Neural cell (in vitro differentiated cells): ENCODE data around the gene DMWD. TPM values are rescaled to one million over a fixed set of nuclear protein-coding genes. Genes with fewer than 3 reads are reported as not detected.

Source experiments
- H2AFZ ChIP-seq: fragments of 200-600, 300-800 bp; sonication (generic), shearing (Covaris generic); 2 replicates; pipeline ENCODE4 v1.6.0; 2014; ENCODE audit warnings: low read depth, mild to moderate bottlenecking, antibody characterized with exemption, low read length, moderate library complexity
- H3F3A ChIP-seq: fragments of 200-600 bp; shearing (Covaris generic); 2 replicates; pipeline ENCODE4 v1.6.1; 2016; ENCODE audit warnings: mild to moderate bottlenecking, moderate library complexity, mixed read lengths, antibody characterized with exemption, low read length; ENCODE audit not compliant: insufficient read depth, poor library complexity, severe bottlenecking
- H3K27ac ChIP-seq: fragments of 200-600, 300-800 bp; sonication (generic), shearing (Covaris generic); 2 replicates; pipeline ENCODE4 v1.5.1; 2014; ENCODE audit warnings: mild to moderate bottlenecking, low read length, moderate library complexity
- H3K27me3 ChIP-seq: fragments of 300-800, 200-600 bp; sonication (generic), shearing (Covaris generic); 2 replicates; pipeline ENCODE4 v1.6.0; 2014; ENCODE audit warnings: mild to moderate bottlenecking, low read depth, low read length, moderate library complexity; ENCODE audit not compliant: insufficient read depth
- H3K36me3 ChIP-seq: fragments of 300-800, 200-600 bp; sonication (generic), shearing (Covaris generic); 2 replicates; pipeline ENCODE4 v1.5.1; 2014; ENCODE audit warnings: mild to moderate bottlenecking, antibody characterized with exemption, low read length, moderate library complexity; ENCODE audit not compliant: insufficient read depth
- H3K4me2 ChIP-seq: fragments of 300-800, 200-600 bp; sonication (generic), shearing (Covaris generic); 2 replicates; pipeline ENCODE4 v1.6.0; 2014; ENCODE audit warnings: mild to moderate bottlenecking, low read length
- H3K4me3 ChIP-seq: fragments of 300-800, 200-600 bp; sonication (generic), shearing (Covaris generic); 2 replicates; pipeline ENCODE4 v1.5.1; 2014; ENCODE audit warnings: mild to moderate bottlenecking, low read length, moderate library complexity
- H3K79me2 ChIP-seq: fragments of 200-600 bp; shearing (Covaris generic); replicated peaks from 2 replicates; pipeline ENCODE4 v1.6.0; 2014; ENCODE audit warnings: mild to moderate bottlenecking, low read length, moderate library complexity; ENCODE audit not compliant: insufficient read depth
- H3K9ac ChIP-seq: fragments of 300-800, 200-600 bp; sonication (generic), shearing (Covaris generic); 2 replicates; pipeline ENCODE4 v1.6.1; 2016; ENCODE audit warnings: mild to moderate bottlenecking, low read length, mixed read lengths
- H3K9me2 ChIP-seq: fragments of 200-600 bp; shearing (Covaris generic); 2 replicates; pipeline ENCODE4 v1.6.1; 2016; ENCODE audit warnings: mild to moderate bottlenecking, low read length, mixed read lengths; ENCODE audit not compliant: insufficient read depth
- H3K9me3 ChIP-seq: fragments of 200-600, 300-800 bp; sonication (generic), shearing (Covaris generic); 2 replicates; pipeline ENCODE4 v1.6.1; 2016; ENCODE audit warnings: mild to moderate bottlenecking, mixed run types, low read length, moderate library complexity, mixed read lengths
- H4K20me1 ChIP-seq: fragments of 200-600 bp; shearing (Covaris generic); 2 replicates; pipeline ENCODE4 v1.6.1; 2016; ENCODE audit warnings: mild to moderate bottlenecking, mixed run types; ENCODE audit not compliant: insufficient read depth
- EP300 ChIP-seq: fragments of 450-650 bp; conservative IDR thresholded peaks from 2 replicates; pipeline ENCODE4 v1.6.1; 2014; ENCODE audit warnings: antibody characterized with exemption, mild to moderate bottlenecking, moderate library complexity; ENCODE audit not compliant: poor library complexity, severe bottlenecking
- EZH2 ChIP-seq: fragments of 200-600, 300-800 bp; shearing (Covaris generic), sonication (generic); IDR thresholded peaks from 2 replicates; pipeline ENCODE4 v1.6.1; 2014; ENCODE audit warnings: antibody characterized with exemption, low read length, borderline replicate concordance, mild to moderate bottlenecking; ENCODE audit not compliant: insufficient read depth, poor library complexity, severe bottlenecking
- MXI1 ChIP-seq: fragments of 450-650 bp; conservative IDR thresholded peaks from 2 replicates; pipeline ENCODE4 v1.6.1; 2014; ENCODE audit warnings: antibody characterized with exemption, mild to moderate bottlenecking; ENCODE audit not compliant: poor library complexity, severe bottlenecking
- POLR2AphosphoS5 ChIP-seq: IDR thresholded peaks from 2 replicates; pipeline ENCODE4 v1.6.1; 2012
- RAD21 ChIP-seq: fragments of 450-650 bp; conservative IDR thresholded peaks from 2 replicates; pipeline ENCODE4 v1.6.1; 2014; ENCODE audit warnings: antibody characterized with exemption, mild to moderate bottlenecking, moderate library complexity
- REST ChIP-seq: IDR thresholded peaks from 2 replicates; pipeline ENCODE4 v1.6.1; 2012; ENCODE audit warnings: borderline replicate concordance
- SMC3 ChIP-seq: fragments of 450-650 bp; conservative IDR thresholded peaks from 2 replicates; pipeline ENCODE4 v1.6.1; 2014; ENCODE audit warnings: antibody characterized with exemption, mild to moderate bottlenecking, moderate library complexity; ENCODE audit not compliant: poor library complexity
- TAF1 ChIP-seq: IDR thresholded peaks from 2 replicates; pipeline ENCODE4 v1.6.1; 2012; ENCODE audit warnings: low read depth
- polyA plus RNA-seq: library from polyadenylated mRNA; depleted of rRNA; stranded (reverse); fragments of >200 nt; gene quantifications from 2 replicates; pipeline ENCODE4 v1.2.3, GENCODE V29; 2014
- TF ChIP-seq, protein P1 (sequence below): fragments of 450-650 bp; IDR thresholded peaks from 2 replicates; pipeline ENCODE4 v1.5.1; 2014; ENCODE audit warnings: antibody characterized with exemption, mild to moderate bottlenecking, moderate library complexity; ENCODE audit not compliant: poor library complexity, severe bottlenecking

Gene DMWD
- polyA plus RNA-seq, 1 donor from 2014 or later = 20.4 TPM

- Histone ChIP-seq H3K9me3 (no peaks in the 10 kb centered on the region), H3F3A (no peaks in the 10 kb centered on the region), H3K27me3 (no peaks in the 10 kb centered on the region), H3K9ac (no peak overlapping the region), H2AFZ (no peak overlapping the region), H3K4me2 (no peak overlapping the region), H3K79me2 (no peaks in the 10 kb centered on the region), H3K36me3 (no peaks in the 10 kb centered on the region), H3K9me2 (no peaks in the 10 kb centered on the region), H3K27ac (no peak overlapping the region), H4K20me1 (no peaks in the 10 kb centered on the region), H3K4me3 (no peak overlapping the region)
- TF ChIP-seq TAF1 (no peak), RAD21 (no peak), SMC3 (no peak), MXI1 (no peak), REST (no peak), POLR2AphosphoS5 (no peak), EZH2 (no peak), EP300 (no peak)
- TF ChIP-seq, protein P1, sequence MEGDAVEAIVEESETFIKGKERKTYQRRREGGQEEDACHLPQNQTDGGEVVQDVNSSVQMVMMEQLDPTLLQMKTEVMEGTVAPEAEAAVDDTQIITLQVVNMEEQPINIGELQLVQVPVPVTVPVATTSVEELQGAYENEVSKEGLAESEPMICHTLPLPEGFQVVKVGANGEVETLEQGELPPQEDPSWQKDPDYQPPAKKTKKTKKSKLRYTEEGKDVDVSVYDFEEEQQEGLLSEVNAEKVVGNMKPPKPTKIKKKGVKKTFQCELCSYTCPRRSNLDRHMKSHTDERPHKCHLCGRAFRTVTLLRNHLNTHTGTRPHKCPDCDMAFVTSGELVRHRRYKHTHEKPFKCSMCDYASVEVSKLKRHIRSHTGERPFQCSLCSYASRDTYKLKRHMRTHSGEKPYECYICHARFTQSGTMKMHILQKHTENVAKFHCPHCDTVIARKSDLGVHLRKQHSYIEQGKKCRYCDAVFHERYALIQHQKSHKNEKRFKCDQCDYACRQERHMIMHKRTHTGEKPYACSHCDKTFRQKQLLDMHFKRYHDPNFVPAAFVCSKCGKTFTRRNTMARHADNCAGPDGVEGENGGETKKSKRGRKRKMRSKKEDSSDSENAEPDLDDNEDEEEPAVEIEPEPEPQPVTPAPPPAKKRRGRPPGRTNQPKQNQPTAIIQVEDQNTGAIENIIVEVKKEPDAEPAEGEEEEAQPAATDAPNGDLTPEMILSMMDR = no peak
Observed at GRCh38 chr19:45739498-45740439, 52.9 kb downstream of the DMWD start.

GRCh38 chr19:45733160-45733810 lies 59.4 kb downstream of the DMWD start, which contains the start of gene MEIOSIN:
Gene MEIOSIN, plus strand, starts transcription at chr19:45733439. Its CDS starts 1,938 bp downstream, at chr19:45735377.
- Histone ChIP-seq H3K79me2 (peaks cover 17% of the 10 kb centered on the region), H3K36me3 (no peaks in the 10 kb centered on the region), H3K27me3 (no peaks in the 10 kb centered on the region), H3K27ac (no peak within 1 kb of the TSS), H3F3A (no peaks in the 10 kb centered on the region), H3K4me3 (no peak within 1 kb of the TSS), H3K4me2 (no peak within 1 kb of the TSS), H4K20me1 (no peaks in the 10 kb centered on the region), H2AFZ (no peak within 1 kb of the TSS), H3K9me3 (no peaks in the 10 kb centered on the region), H3K9ac (no peak within 1 kb of the TSS), H3K9me2 (no peaks in the 10 kb centered on the region)
- TF ChIP-seq SMC3 (no peak), MXI1 (no peak), RAD21 (no peak), REST (no peak), EP300 (no peak), EZH2 (no peak), POLR2AphosphoS5 (no peak), TAF1 (no peak)
- TF ChIP-seq, protein P1 = no peak
